GM12878 (cell line): Measurements from ENCODE around the gene ZNF672. TPM values are rescaled to one million over a fixed set of nuclear protein-coding genes. Genes with fewer than 3 reads are reported as not detected.

Source experiments
- BRCA1 ChIP-seq: IDR thresholded peaks from 2 replicates; pipeline ENCODE4 v1.6.1; 2011; ENCODE audit warnings: low read depth, low read length, improper control_type of control experiment
- CREM ChIP-seq: IDR thresholded peaks from 2 replicates; pipeline ENCODE4 v1.6.1; 2014; ENCODE audit warnings: antibody characterized with exemption, low read depth
- CUX1 ChIP-seq: IDR thresholded peaks from 2 replicates; pipeline ENCODE4 v1.6.1; 2012; ENCODE audit warnings: improper control_type of control experiment, low read depth, low read length; ENCODE audit not compliant: insufficient replicate concordance
- ELK1 ChIP-seq: IDR thresholded peaks from 2 replicates; pipeline ENCODE4 v1.6.1; 2012; ENCODE audit warnings: low read depth, low read length, improper control_type of control experiment
- EP300 ChIP-seq, 2 experiments: fragments of 150-350 bp in 1 of 2; IDR thresholded peaks; 2 replicates each; pipeline ENCODE4 v1.6.1; 2011 to 2012; ENCODE audit warnings: low read depth in 2 of 2, low read length in 2 of 2, borderline replicate concordance in 1 of 2, improper control_type of control experiment in 1 of 2, inconsistent platforms in 1 of 2; ENCODE audit not compliant: control insufficient read depth in 1 of 2
- FOXK2 ChIP-seq: fragments of 450-650 bp; IDR thresholded peaks from 2 replicates; pipeline ENCODE4 v1.6.1; 2017; ENCODE audit warnings: mild to moderate bottlenecking, moderate library complexity
- HDGF ChIP-seq: fragments of 450-650 bp; IDR thresholded peaks from 2 replicates; pipeline ENCODE4 v1.6.1; 2016; ENCODE audit warnings: antibody characterized with exemption
- JUND ChIP-seq: IDR thresholded peaks from 2 replicates; pipeline ENCODE4 v1.6.1; 2012; ENCODE audit warnings: low read depth, mild to moderate bottlenecking, low read length, improper control_type of control experiment, moderate library complexity
- KDM1A ChIP-seq: fragments of 200-600 bp; sonication (generic); IDR thresholded peaks from 2 replicates; pipeline ENCODE4 v1.6.1; 2016; ENCODE audit warnings: borderline replicate concordance
- LARP7 ChIP-seq: fragments of 450-650 bp; IDR thresholded peaks from 2 replicates; pipeline ENCODE4 v1.6.1; 2017; ENCODE audit warnings: mild to moderate bottlenecking
- MYB ChIP-seq: fragments of 150-350 bp; IDR thresholded peaks from 2 replicates; pipeline ENCODE4 v1.6.1; 2014; ENCODE audit warnings: mild to moderate bottlenecking, low read depth, low read length, borderline replicate concordance
- PBX3 ChIP-seq: IDR thresholded peaks from 2 replicates; pipeline ENCODE4 v1.6.1; 2011; ENCODE audit warnings: mild to moderate bottlenecking, low read depth, low read length, moderate library complexity; ENCODE audit not compliant: insufficient replicate concordance
- POLR2A ChIP-seq: IDR thresholded peaks from 2 replicates; pipeline ENCODE4 v1.6.1; 2011; ENCODE audit warnings: low read depth, mild to moderate bottlenecking, low read length
- RAD51 ChIP-seq: fragments of 450-650 bp; IDR thresholded peaks from 2 replicates; pipeline ENCODE4 v1.6.1; 2016; ENCODE audit warnings: moderate library complexity, mild to moderate bottlenecking, inconsistent platforms
- RCOR1 ChIP-seq: conservative IDR thresholded peaks from 2 replicates; pipeline ENCODE4 v1.6.1; 2012; ENCODE audit warnings: low read depth, low read length, improper control_type of control experiment
- RELA ChIP-seq: fragments of 450-650 bp; IDR thresholded peaks from 2 replicates; pipeline ENCODE4 v1.8.0; 2014; ENCODE audit warnings: borderline replicate concordance; ENCODE audit not compliant: partially characterized antibody
- RUNX3 ChIP-seq: IDR thresholded peaks from 2 replicates; pipeline ENCODE4 v1.6.1; 2012; ENCODE audit warnings: low read length, inconsistent platforms
- SKIL ChIP-seq: fragments of 450-650 bp; IDR thresholded peaks from 2 replicates; pipeline ENCODE4 v1.6.1; 2017; ENCODE audit warnings: mild to moderate bottlenecking, low read depth, inconsistent platforms; ENCODE audit not compliant: poor library complexity, severe bottlenecking
- SPI1 ChIP-seq: IDR thresholded peaks from 2 replicates; pipeline ENCODE4 v1.6.1; 2011; ENCODE audit warnings: low read depth, mild to moderate bottlenecking, low read length, moderate library complexity, borderline replicate concordance; ENCODE audit not compliant: insufficient read depth
- SUZ12 ChIP-seq: fragments of 200-600 bp; sonication (generic); IDR thresholded peaks from one replicate; pipeline ENCODE4 v1.6.1; 2018; ENCODE audit warnings: antibody characterized with exemption, mild to moderate bottlenecking; ENCODE audit not compliant: unreplicated experiment
- TAF1 ChIP-seq: IDR thresholded peaks from 2 replicates; pipeline ENCODE4 v1.6.1; 2011; ENCODE audit warnings: mild to moderate bottlenecking, low read depth, low read length, borderline replicate concordance
- polyA plus RNA-seq, 11 experiments: library from polyadenylated mRNA; depleted of rRNA in 4 of 11; unstranded in 6 of 11; stranded (reverse) in 5 of 11; fragments of >200 nt; fragmentation: Nextera tagmentation in 4 of 11; fragmentation: Illumina TruSeq in 1 of 11; extraction: Ambion mirVana in 4 of 11; extraction: Trizol in 1 of 11; gene quantifications; 1 replicate in 1 of 11; 2 replicates in 10 of 11; pipeline versions ENCODE4 v1.2.1 to v1.2.3, GENCODE V29; 2011 to 2016; ENCODE audit warnings: inconsistent platforms in 2 of 11, missing spikeins in 2 of 11, low read depth in 1 of 11
- total RNA-seq, 4 experiments: library from RNA; depleted of rRNA in 3 of 4; stranded (reverse); fragments of >200 nt in 3 of 4; fragmentation: Illumina TruSeq in 1 of 4; extraction: Trizol in 1 of 4; gene quantifications; 2 replicates each; pipeline versions ENCODE4 v1.2.1 to v1.2.3, GENCODE V29; 2013 to 2021

Gene ZNF672
- total and polyA plus RNA-seq, 10 of the 15 experiments (the other 5 are each of a cell fraction or from before 2014, with no cell fraction given), result 2.9 to 51.3 (median 39.8) TPM

- peak; percentile 22 for TF ChIP-seq SKIL
- TF ChIP-seq CREM, result no peak
- no peak for TF ChIP-seq SUZ12
- TF ChIP-seq CUX1, result no peak
- TF ChIP-seq RUNX3, result no peak; the same call in 1 of the 2 replicates
- no peak for TF ChIP-seq FOXK2
- TF ChIP-seq BRCA1, result no peak
- TF ChIP-seq RCOR1, result no peak
- no peak for TF ChIP-seq LARP7
- TF ChIP-seq HDGF, result no peak; the same call in 1 of the 2 replicates
- TF ChIP-seq EP300 (IDR thresholded peaks at IDR 0.05; ENCODE audit: borderline replicate concordance in 1 of 2, control insufficient read depth in 1 of 2, low read depth in 2 of 2, low read length in 2 of 2), result no peak
- no peak for TF ChIP-seq RELA
- TF ChIP-seq JUND, result no peak
- TF ChIP-seq PBX3, result no peak
- TF ChIP-seq POLR2A, result 0 out of 2 replicates have a peak, but pooled peaks have one; percentile 23
- TF ChIP-seq KDM1A, result no peak
- no peak for TF ChIP-seq RAD51
- no peak for TF ChIP-seq TAF1
- no peak for TF ChIP-seq MYB
- no peak for TF ChIP-seq SPI1
- TF ChIP-seq ELK1, result no peak
Observed at GRCh38 chr1:248807067-248807737, 30.8 kb upstream of the ZNF672 start (continued).
